NK-92 (cell line): ENCODE results near the gene ZDHHC16.
"Not testable (repeated sequence)": the region's sequence is repeated elsewhere in the genome, so short reads cannot be mapped to it uniquely, and the experiment has no call there.

Source experiments
- DNase-seq: peaks from one replicate; lab custom pipeline; 2025; ENCODE audit not compliant: unreplicated experiment; lab: John Stamatoyannopoulos, UW

ZDHHC16 gene

GRCh38 chr10:97445722-97446639 is at the start of gene ZDHHC16, which contains the start of gene EXOSC1:
Gene ZDHHC16, plus strand, starts transcription at chr10:97446175. Its CDS starts 5,501 bp downstream, at chr10:97451676.
Gene EXOSC1, minus strand, starts transcription at chr10:97446006. Its CDS starts 21 bp downstream, at chr10:97445985.
- DNase-seq: peak; percentile 21

- DNase-seq: no peak
These were observed 46.0 kb upstream of the ZDHHC16 start for GRCh38 chr10:97399843-97400545.

GRCh38 chr10:97400665-97401454 is 45.1 kb upstream of the ZDHHC16 start, which contains the start of gene RRP12:
Gene RRP12, minus strand, starts transcription at chr10:97401340. Its CDS starts 109 bp downstream, at chr10:97401231.
- DNase-seq: peak; percentile 9

- no peak for DNase-seq
These were observed 44.5 kb upstream of the ZDHHC16 start for GRCh38 chr10:97401455-97401919.

- no peak for DNase-seq
These were observed 41.9 kb upstream of the ZDHHC16 start for GRCh38 chr10:97404044-97404443.

- no peak for DNase-seq
These were observed 39.9 kb upstream of the ZDHHC16 start for GRCh38 chr10:97406064-97406463.

GRCh38 chr10:97406483-97406882 is 39.5 kb upstream of the ZDHHC16 start:
- not testable (repeated sequence) for DNase-seq

GRCh38 chr10:97407211-97407951 is 38.6 kb upstream of the ZDHHC16 start:
- no peak for DNase-seq

GRCh38 chr10:97407952-97408248 is 38.1 kb upstream of the ZDHHC16 start:
- no peak for DNase-seq

- no peak for DNase-seq
These were observed 37.4 kb upstream of the ZDHHC16 start for GRCh38 chr10:97408496-97408992.

- no peak for DNase-seq
These were observed 34.6 kb upstream of the ZDHHC16 start for GRCh38 chr10:97411406-97411805.

- DNase-seq: no peak
These were observed 33.1 kb upstream of the ZDHHC16 start for GRCh38 chr10:97412891-97413304.

- DNase-seq: no peak
These were observed 29.4 kb upstream of the ZDHHC16 start for GRCh38 chr10:97416565-97416964.

GRCh38 chr10:97423757-97424098 is 22.2 kb upstream of the ZDHHC16 start:
- DNase-seq: not testable (repeated sequence)

- peak; percentile 73 for DNase-seq
These were observed 19.8 kb upstream of the ZDHHC16 start, which contains the start of gene PGAM1 for GRCh38 chr10:97425964-97426775. Gene PGAM1, plus strand, starts transcription at chr10:97426191. Its CDS starts 117 bp downstream, at chr10:97426308.

- no peak for DNase-seq
These were observed 19.0 kb upstream of the ZDHHC16 start for GRCh38 chr10:97426776-97427570.

GRCh38 chr10:97427571-97428179 is 18.3 kb upstream of the ZDHHC16 start:
- DNase-seq: no peak

- no peak for DNase-seq
These were observed 17.4 kb upstream of the ZDHHC16 start for GRCh38 chr10:97428572-97428981.
